ENCODE measurements around the gene PTPRG.

Gene PTPRG

DNA sequence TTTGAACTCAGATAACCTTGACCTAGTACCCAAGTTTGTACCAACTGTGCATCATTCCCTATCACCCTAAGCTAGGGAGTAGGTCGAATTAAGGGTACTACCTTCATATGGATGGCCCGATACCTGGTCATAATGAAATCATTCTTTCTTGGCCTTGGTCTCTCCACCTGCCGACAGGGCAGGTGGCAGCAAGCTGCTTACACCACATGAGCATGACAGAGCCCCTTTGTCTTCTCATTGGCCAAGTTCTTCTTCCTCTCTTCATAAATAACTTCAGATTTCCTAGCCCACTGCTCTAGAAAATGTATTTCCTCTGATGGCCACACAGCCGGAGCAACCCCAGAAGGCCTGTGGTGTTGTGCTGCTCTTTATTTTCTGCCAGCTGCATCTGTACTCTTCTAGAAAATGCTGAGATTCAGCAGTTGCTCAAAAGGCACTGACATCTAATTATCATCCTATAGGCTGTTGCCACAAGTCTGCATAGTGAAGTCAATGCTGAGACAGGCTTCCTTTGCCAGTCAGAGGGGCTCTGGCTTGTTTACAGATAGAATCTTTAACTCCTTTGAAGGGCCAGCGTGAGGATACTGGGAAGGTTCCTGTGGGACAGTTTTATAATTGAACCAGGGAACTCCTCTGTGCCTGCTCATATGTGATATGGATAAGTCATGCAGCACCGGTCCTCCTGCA lies 304.2 kb downstream of the PTPRG start:
- DNase-seq (ENCODE audit: low spot score), result no peak

DNA sequence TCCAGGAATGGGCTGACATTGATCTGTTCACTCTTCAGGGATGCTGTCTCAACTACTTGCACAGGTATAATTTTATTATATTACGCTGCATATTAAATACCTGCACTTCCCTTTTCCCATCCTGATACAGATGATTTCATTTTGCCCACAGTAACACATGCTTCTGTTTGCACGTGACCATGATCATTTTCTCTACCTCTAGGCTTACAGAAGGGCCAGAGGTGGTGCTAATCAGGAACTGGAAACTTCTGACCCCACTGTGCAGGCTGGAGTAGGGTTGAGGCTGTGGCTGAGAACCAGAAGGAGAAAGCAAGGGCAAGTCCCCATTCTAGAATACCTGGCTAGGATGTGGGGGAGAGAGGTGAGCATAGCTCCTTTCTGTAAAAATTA lies 304.8 kb downstream of the PTPRG start:
- no peak for DNase-seq (ENCODE audit: low spot score)

DNA sequence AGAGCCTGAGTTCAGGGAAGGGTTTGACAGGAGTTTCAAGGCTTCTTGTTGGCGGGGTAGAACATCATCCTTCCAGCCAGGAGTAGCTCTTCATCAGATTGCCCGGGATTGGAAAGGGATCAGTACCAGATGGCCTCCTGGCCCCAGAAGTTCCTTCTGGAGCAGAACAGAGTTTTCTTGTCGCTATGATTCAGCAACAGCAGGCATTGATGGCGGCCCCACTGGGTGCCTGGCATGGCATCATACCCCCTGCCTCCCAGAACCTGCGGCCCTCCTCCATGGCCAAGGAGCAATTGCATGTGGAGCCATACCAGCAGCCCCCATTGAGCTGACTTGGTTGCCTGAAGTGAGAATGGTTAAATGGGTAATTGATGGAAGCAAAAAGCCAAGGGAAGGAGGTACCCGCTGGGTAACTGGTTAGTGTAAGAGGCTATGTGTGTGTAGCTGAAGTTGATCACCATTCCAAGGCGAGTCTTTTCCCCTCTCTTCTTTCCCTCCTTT lies 305.6 kb downstream of the PTPRG start:
- DNase-seq (ENCODE audit: low spot score), result no peak

DNA sequence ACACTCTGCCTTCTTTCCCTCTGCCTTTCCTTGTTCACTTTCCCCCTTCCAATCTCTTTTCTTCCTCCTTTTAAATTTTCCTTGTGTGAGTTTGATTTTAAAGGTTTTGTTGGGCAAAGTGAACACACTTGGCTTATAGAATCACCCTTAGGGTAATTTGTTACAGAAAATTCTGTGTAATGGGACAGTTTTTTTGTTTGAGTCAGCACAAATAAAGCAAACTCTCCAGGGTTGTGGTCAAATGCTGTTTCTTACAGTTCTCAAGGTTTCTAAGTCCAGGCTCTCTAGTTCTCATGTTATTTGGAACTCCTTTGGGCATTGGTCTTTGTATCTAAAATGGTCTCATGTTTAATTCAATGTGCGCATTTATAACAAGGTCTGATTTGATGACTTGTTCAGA lies 307.1 kb downstream of the PTPRG start:
- DNase-seq (ENCODE audit: low spot score), result no peak

DNA sequence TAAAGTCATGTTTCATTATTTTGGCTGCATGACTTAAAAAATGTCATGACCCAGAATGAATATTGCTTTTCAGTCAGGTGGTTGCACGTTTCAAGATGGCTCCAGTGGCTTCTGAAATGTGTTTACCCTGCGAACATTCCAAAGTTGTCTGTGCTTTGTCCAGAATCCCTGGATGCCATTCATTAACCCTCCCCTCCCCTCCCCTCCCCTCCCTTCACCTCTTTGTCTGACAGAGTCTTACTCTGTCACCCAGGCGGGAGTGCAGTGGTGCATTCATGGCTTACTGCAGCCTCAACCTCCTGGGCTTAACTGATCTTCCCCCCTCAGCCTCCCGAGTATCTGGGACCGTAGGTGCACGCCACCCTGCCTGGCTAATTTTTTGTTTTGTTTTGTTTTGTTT lies 308.0 kb downstream of the PTPRG start:
- no peak for DNase-seq (ENCODE audit: low spot score)

DNA sequence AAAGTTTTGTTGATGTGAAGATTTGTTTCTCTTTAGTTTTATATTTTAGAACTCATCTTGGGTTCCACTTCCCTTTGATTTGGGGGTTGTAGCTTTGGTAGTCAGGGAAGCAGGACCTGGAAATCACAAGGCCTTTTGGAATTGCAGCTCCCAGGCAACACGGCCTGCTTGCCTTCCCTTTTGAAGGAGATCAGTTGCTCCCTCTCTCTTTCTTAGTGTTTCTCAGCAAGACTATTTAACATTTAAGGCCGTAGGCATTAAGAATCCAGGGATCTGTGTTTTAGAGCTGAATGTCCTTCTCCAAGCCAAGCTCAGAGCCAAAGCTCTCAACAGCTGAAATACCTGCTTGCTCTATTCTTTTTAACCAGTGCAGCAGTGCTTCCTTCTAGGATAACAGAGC lies 310.3 kb downstream of the PTPRG start:
- no peak for DNase-seq (ENCODE audit: low spot score)

DNA sequence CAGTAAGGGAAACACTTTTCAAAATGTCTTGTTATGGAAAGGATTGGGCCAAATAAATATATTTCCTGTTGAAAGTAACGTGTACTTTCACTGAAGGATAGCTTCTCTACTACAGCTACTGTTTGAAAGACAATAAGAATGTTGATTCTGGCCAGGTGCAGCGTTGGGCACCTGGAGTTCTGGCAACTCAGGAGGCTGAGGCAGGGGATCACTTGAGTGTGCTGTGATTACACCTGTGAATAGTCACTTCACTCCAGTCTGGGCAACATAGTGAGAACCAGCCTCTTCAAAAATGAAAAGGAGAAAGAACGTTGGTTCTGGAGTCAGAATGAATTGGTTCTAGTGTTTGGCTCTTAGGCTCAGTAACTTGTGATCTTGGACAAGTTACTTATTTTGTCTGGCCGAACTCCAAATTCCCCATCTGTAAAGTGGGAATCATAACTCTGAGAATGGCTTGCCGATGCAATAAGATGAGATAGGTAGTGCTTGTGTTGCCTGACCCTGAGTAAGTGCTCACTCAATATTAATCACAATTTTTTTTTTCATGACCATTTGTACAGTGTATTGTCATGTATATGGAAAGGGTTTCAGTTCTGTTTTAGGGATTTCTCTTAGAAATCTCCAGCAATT lies 310.8 kb downstream of the PTPRG start:
- no peak for DNase-seq (ENCODE audit: low spot score)

DNA sequence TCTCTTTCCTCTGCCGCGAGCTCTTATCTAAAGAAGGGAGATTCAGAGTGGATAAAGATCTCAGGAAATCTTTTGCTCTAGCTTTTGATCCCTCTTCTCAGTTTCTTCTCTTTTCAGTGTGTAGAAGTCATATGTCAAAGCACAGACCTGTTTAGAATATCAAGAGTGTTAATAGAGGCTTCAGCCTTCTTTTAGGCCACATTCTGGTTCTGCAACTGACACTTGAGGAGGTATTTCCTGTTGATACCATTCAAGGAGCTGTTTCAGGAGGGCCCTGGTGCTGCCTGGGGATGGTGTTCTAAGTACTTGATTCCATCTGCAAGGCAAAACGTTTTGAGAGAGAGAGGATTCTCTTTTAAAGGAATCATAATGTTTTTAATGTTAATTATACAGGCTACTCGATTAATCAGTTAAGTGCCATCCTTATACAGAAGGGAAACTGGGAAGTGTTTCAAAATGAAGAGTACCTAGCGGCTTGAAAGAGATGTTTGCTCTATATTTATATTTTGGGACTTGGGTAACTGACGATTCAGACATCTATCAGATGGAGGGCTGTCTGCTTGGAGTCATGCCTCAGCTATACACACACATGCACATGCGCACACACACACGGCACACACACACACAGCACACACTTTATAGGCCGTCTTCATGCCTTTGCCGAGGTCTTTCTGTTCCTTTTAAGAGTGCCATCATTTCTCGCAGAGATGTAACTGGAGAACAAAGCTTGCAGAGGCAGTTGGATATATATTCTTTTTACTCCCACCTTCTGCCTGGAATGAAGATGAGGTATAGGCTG lies 313.9 kb downstream of the PTPRG start:
- no peak for DNase-seq (ENCODE audit: low spot score)

DNA sequence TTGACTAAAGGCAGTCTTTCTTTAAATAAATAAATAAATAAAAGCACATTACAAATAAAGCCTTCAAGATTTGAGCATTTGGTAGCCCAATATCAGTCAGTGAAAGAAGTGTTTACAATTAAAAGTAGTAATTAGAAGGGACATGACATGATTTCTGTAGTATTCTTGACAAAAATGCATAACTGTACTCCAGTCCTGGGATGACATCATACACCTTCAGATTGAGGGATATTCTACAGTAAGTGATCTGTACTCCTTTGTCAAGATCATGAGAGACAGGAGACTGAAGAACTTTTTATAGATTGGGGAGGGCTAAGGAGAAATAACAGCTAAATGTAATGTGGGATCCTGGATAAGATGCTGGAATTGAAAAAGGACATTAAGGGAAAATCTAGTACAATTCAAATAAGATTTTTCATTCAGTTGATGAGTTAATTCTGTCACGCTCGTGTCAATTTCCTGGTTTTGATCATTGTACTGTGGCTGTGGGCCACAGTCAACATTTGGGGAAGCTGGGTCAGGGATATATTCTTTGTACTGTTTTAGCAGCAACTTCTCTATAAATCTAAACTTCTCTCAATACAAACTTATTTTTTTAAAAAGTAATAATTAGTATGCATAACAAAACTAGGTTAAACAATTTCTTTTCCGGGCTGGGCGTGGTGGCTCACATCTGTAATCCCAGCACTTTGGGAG lies 314.8 kb downstream of the PTPRG start:
- DNase-seq (ENCODE audit: low spot score), result no peak

DNA sequence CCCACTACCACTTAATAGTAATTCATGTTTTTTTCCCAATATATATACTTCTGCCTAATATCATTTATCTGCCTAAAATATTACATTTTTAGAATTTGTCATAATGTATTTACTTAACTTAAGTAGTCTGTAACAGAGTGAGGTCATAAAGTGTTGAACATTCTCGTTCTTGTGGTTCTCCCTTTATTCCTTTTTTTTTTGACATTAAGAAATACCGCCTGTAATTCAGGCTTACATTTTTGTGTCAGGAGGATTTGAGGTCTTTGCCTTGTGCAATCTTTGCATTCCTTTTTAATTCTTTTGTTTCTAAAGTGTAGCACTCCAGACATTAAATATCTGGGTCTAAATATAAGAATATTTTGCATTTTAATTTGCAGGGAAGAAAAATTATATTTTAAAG lies 315.4 kb downstream of the PTPRG start:
- no peak for DNase-seq (ENCODE audit: low spot score)

DNA sequence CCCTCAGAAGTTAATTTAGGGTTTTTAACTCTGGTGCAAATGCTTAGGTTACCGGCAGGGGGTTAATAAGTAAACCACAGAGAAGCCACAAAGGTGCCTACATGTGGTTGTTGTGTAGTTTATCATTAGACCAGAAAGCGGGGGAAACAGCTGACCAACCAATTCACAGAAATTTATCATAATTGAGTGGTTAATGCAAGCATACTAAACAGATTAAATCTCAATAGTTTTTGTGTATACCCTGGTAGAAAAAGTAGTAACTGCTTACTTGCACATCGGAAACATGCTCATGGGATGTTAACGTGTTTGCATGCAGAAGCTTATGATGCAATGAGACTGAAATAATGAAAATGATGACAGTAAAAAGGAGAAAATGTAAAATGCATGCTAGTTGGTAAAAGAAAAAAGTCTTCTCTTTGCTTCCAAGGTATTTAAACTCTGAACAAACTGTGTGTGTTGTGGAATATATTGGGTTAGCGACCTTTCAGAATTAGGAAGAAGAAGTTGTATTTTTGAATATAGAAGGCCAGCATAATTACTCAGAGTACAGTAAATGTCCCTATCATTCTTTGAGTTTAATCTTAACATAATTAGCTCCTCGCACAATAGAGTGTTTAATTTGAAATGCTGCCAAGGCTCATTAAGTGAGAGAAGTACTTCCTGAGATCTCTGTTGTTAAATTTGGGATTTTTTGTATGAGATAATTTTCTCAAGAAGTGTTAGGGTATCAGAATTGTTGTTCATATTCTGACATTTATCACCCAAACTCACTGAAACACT lies 316.2 kb downstream of the PTPRG start:
- DNase-seq (ENCODE audit: low spot score), result no peak

DNA sequence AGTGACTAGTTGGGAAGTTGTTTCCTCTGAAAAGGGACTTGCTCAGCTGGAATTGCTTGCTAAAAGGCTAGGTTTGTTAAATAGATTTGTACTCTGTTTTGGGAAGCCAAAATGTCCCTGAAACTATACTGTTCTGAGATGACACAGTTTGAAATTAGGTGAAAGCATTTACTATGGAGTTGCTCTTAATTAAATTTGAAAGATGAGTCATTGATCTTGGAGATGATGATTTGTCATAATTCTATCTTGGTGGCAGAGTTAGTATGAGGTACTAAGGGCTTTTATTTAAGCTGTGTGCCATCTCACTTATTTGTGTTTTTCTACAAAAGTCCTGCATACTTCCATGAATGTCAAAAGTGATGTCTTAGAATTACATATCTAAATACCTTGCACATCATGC lies 320.9 kb downstream of the PTPRG start:
- DNase-seq (ENCODE audit: low spot score), result no peak

DNA sequence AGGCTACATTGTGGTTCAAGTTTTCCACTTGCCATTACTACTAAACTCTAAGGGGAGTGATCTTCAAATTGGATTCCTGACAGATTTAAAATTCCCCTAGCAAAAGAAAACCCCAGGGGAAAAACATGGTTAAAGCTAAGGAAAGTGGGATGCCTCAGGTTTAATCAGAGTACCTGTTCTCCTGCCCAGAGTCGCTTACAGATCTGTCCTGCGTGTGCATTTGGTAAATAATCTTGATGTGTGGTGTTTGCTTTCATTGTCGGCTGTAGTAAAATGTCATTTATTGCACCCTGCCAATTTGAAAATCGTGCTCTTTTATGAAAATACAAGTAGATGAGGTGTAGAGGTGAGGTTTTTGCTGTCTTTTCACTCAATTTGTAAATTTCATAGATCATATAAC lies 323.4 kb downstream of the PTPRG start:
- no peak for DNase-seq (ENCODE audit: low spot score)

DNA sequence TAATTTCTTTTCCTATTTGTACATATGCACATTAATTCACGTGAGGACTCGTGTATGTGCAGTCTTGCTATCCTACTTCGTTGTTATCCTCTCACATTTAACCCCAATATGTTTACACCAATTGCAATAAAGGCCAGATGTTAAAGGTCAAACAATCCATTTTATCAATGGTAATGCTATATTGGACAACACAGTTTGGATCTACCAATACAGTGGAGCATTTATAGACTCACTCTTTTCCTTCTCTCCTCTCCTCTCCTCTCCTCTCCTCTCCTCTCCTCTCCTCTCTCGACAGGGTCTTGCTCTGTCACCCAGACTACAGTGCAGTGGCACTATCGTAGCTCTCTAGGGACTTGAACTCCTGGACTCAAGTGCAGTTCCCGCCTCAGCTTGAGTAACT lies 324.0 kb downstream of the PTPRG start:
- no peak for DNase-seq (ENCODE audit: low spot score)

DNA sequence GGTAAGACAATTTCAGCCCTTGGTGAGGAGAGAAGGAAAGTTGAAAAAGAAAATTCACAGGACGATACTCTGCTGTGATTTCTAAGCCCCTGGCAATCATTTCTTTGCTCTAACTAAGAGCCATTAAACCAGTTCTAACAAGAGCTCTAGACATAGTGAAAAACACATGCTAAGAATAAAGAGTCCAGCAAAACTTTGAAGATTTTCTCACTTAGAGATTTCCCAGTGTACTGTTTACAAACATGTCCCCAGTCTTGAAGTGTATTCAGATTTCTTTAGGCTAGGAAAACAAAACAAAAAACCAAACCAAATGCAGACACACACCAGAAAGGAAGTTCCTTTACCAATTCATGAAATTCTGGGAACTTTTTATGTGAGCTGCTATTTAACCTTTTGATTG lies 325.8 kb downstream of the PTPRG start:
- no peak for DNase-seq (ENCODE audit: low spot score)

DNA sequence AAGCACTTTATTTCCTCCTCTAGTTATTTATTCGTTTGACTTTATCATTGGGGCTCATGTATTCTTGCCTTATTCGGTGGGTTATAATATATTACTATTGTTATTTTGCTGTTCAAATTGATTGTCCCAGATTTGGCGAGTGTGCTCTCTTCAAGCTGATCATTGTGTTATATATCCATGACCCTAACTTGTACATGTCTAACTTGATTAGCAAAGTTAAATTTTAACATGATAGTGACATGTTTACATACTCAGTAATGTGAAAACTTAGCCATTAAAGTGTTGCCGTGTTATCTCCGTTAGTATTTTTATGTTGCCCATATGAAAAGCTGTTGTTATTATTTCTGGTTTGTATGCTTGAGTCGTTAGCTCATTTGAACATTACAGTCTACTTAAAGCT lies 327.9 kb downstream of the PTPRG start:
- DNase-seq (ENCODE audit: low spot score), result no peak

DNA sequence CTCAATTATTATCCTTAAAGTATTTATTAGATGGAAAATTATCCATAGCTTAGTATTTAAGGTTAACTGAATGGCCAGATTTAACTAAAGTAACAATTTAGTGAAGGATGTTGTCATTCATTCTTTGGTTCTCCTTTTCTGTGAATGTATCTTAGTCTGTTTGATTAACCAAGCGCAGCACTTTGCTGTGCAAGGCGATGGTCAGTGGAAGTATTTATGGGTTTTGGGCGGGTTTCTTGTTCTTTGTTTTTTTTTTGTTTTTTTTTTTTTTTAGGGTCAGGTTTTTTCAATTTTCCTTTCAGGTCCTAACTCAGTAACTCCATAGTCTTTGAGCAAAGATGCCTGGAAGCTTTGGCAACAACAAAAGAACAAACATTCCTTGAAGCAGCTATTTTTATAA lies 328.8 kb downstream of the PTPRG start:
- no peak for DNase-seq (ENCODE audit: low spot score)

DNA sequence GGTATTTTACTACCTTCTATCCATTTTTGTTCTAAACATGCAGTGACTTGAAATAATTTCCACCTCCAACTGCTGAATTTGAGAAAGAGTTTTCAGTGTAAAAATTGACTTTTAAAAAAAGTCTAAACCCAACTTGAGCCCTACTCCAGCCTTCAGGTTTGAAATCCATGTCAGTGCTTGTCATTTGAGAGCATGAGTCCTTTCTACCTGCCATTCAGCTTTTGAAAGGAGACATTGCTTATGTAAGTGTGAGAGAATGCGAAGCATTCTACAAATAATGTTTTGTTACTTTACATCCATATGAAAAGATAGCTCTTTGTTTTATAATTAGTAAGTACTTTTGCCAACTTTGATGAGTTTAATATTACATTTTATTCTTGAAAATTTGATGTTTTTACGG lies 329.2 kb downstream of the PTPRG start:
- DNase-seq (ENCODE audit: low spot score), result no peak

DNA sequence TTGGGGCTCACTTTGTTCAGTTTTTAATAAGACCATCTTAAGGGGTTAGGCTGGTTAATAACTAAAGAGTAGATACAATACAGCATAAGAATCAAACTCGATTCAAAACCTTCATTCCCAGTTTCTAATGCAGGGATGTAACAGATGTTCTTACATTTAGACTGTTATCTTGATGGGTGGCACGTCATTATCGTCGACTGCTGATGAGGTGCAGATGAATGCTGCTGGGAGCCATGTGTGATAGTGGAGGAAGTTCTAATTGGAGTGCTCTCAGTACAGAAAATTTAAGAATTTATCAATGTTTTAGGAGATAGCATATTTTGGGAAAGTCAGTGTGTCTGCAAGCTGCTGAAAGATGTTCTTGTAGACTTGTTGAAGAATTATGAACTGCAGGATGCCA lies 331.5 kb downstream of the PTPRG start:
- DNase-seq (ENCODE audit: low spot score), result no peak

DNA sequence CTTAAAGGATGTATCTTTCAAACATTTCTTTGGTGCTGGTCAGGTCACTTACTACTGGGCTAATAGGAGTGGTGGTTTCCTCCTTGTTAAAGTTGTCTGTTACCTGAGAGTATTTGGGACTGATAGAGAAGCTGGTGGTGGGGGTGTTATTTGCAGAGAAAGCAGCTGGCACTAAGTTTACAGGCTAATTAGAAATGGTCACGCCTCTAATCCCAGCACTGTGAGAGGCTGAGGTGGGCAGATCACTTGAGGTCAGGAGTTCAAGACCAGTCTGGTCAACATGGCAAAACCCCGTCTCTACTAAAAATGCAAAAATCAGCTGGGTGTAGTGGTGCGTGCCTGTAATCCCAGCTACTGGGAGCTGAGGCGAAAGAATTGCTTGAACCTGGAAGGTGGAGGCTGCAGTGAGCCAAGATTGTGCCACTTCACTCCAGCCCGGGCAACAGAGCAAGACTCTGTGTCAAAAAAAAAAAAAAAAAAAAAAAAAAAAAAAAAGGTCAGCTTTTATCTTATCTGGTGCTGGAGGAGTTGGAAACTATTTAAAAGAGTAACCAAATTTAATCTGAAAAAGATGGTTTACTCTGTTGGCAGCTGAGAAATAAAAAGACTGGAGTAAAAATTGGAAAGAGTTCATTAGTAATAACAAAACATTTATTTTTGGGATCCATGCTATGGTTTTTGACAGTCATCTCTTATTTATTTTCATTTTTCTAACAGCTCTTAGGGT lies 332.6 kb downstream of the PTPRG start:
- no peak for DNase-seq (ENCODE audit: low spot score)

Data from hematopoietic multipotent progenitor cell treated with erythropoietin and hydrocortisone succinate and interleukin-3 and kit ligand, for 17 days (in vitro differentiated cells).